GM10266 (cell line): Measurements from ENCODE around the gene NPHP4.

ENCODE experiments used
- DNase-seq: peaks from one replicate; pipeline ENCODE4 v3.0.0; 2012; ENCODE audit errors: extremely low spot score
- TF ChIP-seq, protein P1 (sequence below): IDR thresholded peaks from 2 replicates; pipeline ENCODE4 v1.5.1; 2012; ENCODE audit warnings: mild to moderate bottlenecking, low read depth; ENCODE audit not compliant: control insufficient read depth, insufficient read depth; ENCODE audit errors: missing control alignments

The NPHP4 gene

GRCh38 chr1:5936126-5936525, 56.1 kb downstream of the NPHP4 start:
- TF ChIP-seq, protein P1, sequence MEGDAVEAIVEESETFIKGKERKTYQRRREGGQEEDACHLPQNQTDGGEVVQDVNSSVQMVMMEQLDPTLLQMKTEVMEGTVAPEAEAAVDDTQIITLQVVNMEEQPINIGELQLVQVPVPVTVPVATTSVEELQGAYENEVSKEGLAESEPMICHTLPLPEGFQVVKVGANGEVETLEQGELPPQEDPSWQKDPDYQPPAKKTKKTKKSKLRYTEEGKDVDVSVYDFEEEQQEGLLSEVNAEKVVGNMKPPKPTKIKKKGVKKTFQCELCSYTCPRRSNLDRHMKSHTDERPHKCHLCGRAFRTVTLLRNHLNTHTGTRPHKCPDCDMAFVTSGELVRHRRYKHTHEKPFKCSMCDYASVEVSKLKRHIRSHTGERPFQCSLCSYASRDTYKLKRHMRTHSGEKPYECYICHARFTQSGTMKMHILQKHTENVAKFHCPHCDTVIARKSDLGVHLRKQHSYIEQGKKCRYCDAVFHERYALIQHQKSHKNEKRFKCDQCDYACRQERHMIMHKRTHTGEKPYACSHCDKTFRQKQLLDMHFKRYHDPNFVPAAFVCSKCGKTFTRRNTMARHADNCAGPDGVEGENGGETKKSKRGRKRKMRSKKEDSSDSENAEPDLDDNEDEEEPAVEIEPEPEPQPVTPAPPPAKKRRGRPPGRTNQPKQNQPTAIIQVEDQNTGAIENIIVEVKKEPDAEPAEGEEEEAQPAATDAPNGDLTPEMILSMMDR: no peak
- no peak for DNase-seq

DNA sequence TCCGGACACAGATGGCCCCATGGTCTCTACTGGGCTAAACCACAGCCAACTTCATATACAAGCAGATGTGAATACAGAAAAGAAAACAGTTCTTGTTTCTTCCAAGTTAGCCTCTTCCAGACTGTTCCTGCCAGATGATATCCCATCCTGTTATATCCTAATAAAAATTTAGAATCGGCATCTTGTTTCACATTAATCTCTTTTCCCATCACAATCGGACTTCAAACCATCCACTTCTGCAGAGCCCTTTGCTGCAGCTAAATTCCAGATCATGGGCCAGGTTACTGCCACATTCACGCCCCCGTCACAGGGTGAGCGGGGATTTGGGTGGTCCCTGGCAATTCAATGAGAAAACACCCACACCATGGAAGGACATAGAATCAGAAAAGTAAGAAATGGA, 57.2 kb downstream of the NPHP4 start:
- no peak for DNase-seq
- TF ChIP-seq, protein P1: no peak

DNA sequence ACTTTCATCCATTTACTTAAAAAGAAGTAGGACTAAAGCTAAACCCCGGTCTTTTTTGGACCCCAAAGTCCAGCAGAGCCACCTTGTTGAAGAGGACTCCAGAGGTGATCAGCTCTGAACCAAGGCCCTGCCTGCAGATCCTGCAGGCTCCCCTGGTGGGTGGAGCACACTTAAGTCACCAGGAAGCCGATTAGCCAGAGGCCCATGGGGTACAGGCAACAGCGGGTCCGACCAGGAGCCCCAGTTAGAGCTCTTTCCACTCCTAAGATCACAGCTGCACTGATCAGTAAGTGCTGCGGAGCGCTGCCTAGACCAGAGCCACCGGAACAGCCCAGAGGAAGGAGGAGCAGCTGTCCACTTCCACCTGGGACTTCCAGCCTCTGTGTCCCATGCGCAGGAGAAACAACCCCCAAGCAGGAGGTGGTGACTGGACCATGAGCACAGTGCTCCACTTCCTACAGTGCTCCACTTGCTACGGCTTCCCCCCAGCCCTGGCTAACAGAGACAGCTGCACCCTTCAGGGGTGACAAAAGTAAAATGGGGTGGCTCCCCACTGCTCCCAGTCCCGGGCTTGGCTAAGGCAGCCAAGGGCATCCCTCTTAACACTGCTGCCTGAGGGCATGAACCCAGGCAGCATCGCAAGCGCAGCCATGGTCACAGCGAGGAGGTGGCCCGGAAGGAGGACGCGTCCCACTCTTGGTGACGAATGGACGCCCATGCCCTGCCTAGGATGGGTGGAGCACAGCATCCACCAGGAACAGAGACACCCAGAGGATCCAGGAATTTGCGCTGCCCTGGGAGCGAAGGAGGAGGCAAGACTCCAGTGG, 58.0 kb downstream of the NPHP4 start:
- TF ChIP-seq, protein P1: no peak
- no peak for DNase-seq

- no peak for DNase-seq
- TF ChIP-seq, protein P1: no peak
Measured at GRCh38 chr1:5933676-5934057, 58.6 kb downstream of the NPHP4 start.

GRCh38 chr1:5933050-5933449, 59.2 kb downstream of the NPHP4 start:
- DNase-seq: no peak
- TF ChIP-seq, protein P1: no peak

GRCh38 chr1:5928714-5929400, 63.4 kb downstream of the NPHP4 start:
- TF ChIP-seq, protein P1: no peak
- DNase-seq: no peak
